ENCODE data around the gene EFCAB11. TPM values are rescaled to one million over a fixed set of nuclear protein-coding genes. Genes with fewer than 3 reads are reported as not detected.
"Not testable (repeated sequence)": the region's sequence is repeated elsewhere in the genome, so short reads cannot be mapped to it uniquely, and the experiment has no call there.

EFCAB11 gene
- total RNA-seq, 1 donor from 2014 or later = 3.1 TPM

- no peak for DNase-seq
- peaks cover 1% of the 10 kb centered on the region for H3K9me3 Mint-ChIP-seq (ENCODE audit: unreplicated experiment)
- no peak overlapping the region for H3K4me3 Mint-ChIP-seq (ENCODE audit: unreplicated experiment)
- no peaks in the 10 kb centered on the region for H3K27me3 Mint-ChIP-seq (ENCODE audit: unreplicated experiment)
- no peaks in the 10 kb centered on the region for H3K4me1 Mint-ChIP-seq (ENCODE audit: low read depth, unreplicated experiment)
- no peaks in the 10 kb centered on the region for H3K36me3 Mint-ChIP-seq (ENCODE audit: unreplicated experiment)
- no peak overlapping the region for H3K27ac Mint-ChIP-seq (ENCODE audit: unreplicated experiment)
- TF ChIP-seq CTCF (IDR thresholded peaks at IDR 0.05; ENCODE audit: partially characterized antibody, unreplicated experiment) = no peak
Observed at GRCh38 chr14:89881839-89882238, 72.7 kb downstream of the EFCAB11 start.

- peaks cover 13% of the 10 kb centered on the region for H3K9me3 Mint-ChIP-seq (ENCODE audit: unreplicated experiment)
- not testable (repeated sequence) for DNase-seq; H3K27ac Mint-ChIP-seq (ENCODE audit: unreplicated experiment); H3K4me3 Mint-ChIP-seq (ENCODE audit: unreplicated experiment); H3K4me1 Mint-ChIP-seq (ENCODE audit: low read depth, unreplicated experiment); H3K27me3 Mint-ChIP-seq (ENCODE audit: unreplicated experiment)
- H3K36me3 Mint-ChIP-seq (ENCODE audit: unreplicated experiment) = peaks cover 22% of the 10 kb centered on the region
Observed at GRCh38 chr14:89874091-89874490, 80.4 kb downstream of the EFCAB11 start.

GRCh38 chr14:89870316-89870715 is 84.2 kb downstream of the EFCAB11 start:
- no peak overlapping the region for H3K27ac Mint-ChIP-seq (ENCODE audit: unreplicated experiment)
- peaks cover 24% of the 10 kb centered on the region for H3K36me3 Mint-ChIP-seq (ENCODE audit: unreplicated experiment)
- no peak overlapping the region for H3K4me3 Mint-ChIP-seq (ENCODE audit: unreplicated experiment)
- DNase-seq = no peak
- H3K4me1 Mint-ChIP-seq (ENCODE audit: low read depth, unreplicated experiment) = no peaks in the 10 kb centered on the region
- H3K9me3 Mint-ChIP-seq (ENCODE audit: unreplicated experiment) = peaks cover 13% of the 10 kb centered on the region
- peaks cover 7% of the 10 kb centered on the region for H3K27me3 Mint-ChIP-seq (ENCODE audit: unreplicated experiment)
- no peak for TF ChIP-seq CTCF (IDR thresholded peaks at IDR 0.05; ENCODE audit: partially characterized antibody, unreplicated experiment)

- Mint-ChIP-seq H3K27ac (ENCODE audit: unreplicated experiment) (no peak overlapping the region), H3K36me3 (ENCODE audit: unreplicated experiment) (peaks cover 21% of the 10 kb centered on the region), H3K4me3 (ENCODE audit: unreplicated experiment) (no peak overlapping the region), H3K27me3 (ENCODE audit: unreplicated experiment) (peaks cover 5% of the 10 kb centered on the region), H3K9me3 (ENCODE audit: unreplicated experiment) (peaks cover 11% of the 10 kb centered on the region), H3K4me1 (ENCODE audit: low read depth, unreplicated experiment) (no peaks in the 10 kb centered on the region)
- DNase-seq = no peak
- TF ChIP-seq CTCF (IDR thresholded peaks at IDR 0.05; ENCODE audit: partially characterized antibody, unreplicated experiment) = no peak
Observed at GRCh38 chr14:89869606-89870005, 84.9 kb downstream of the EFCAB11 start.

GRCh38 chr14:89866458-89866857 is 88.1 kb downstream of the EFCAB11 start:
- H3K27me3 Mint-ChIP-seq (ENCODE audit: unreplicated experiment) = peaks cover 4% of the 10 kb centered on the region
- H3K36me3 Mint-ChIP-seq (ENCODE audit: unreplicated experiment) = peaks cover 10% of the 10 kb centered on the region
- DNase-seq = no peak
- H3K27ac Mint-ChIP-seq (ENCODE audit: unreplicated experiment) = no peak overlapping the region
- no peak for TF ChIP-seq CTCF (IDR thresholded peaks at IDR 0.05; ENCODE audit: partially characterized antibody, unreplicated experiment)
- H3K9me3 Mint-ChIP-seq (ENCODE audit: unreplicated experiment) = no peaks in the 10 kb centered on the region
- no peak overlapping the region for H3K4me3 Mint-ChIP-seq (ENCODE audit: unreplicated experiment)
- H3K4me1 Mint-ChIP-seq (ENCODE audit: low read depth, unreplicated experiment) = no peaks in the 10 kb centered on the region

- H3K4me1 Mint-ChIP-seq (ENCODE audit: low read depth, unreplicated experiment) = no peaks in the 10 kb centered on the region
- peaks cover 2% of the 10 kb centered on the region for H3K27me3 Mint-ChIP-seq (ENCODE audit: unreplicated experiment)
- TF ChIP-seq CTCF (IDR thresholded peaks at IDR 0.05; ENCODE audit: partially characterized antibody, unreplicated experiment) = no peak
- H3K36me3 Mint-ChIP-seq (ENCODE audit: unreplicated experiment) = peaks cover 14% of the 10 kb centered on the region
- H3K4me3 Mint-ChIP-seq (ENCODE audit: unreplicated experiment) = no peak overlapping the region
- no peaks in the 10 kb centered on the region for H3K9me3 Mint-ChIP-seq (ENCODE audit: unreplicated experiment)
- no peak for DNase-seq
- no peak overlapping the region for H3K27ac Mint-ChIP-seq (ENCODE audit: unreplicated experiment)
Observed at GRCh38 chr14:89865153-89865552, 89.4 kb downstream of the EFCAB11 start.

Data from glutamatergic neuron (in vitro differentiated cells).